ENCODE data around the gene ADGRB2.

ADGRB2 gene

DNA sequence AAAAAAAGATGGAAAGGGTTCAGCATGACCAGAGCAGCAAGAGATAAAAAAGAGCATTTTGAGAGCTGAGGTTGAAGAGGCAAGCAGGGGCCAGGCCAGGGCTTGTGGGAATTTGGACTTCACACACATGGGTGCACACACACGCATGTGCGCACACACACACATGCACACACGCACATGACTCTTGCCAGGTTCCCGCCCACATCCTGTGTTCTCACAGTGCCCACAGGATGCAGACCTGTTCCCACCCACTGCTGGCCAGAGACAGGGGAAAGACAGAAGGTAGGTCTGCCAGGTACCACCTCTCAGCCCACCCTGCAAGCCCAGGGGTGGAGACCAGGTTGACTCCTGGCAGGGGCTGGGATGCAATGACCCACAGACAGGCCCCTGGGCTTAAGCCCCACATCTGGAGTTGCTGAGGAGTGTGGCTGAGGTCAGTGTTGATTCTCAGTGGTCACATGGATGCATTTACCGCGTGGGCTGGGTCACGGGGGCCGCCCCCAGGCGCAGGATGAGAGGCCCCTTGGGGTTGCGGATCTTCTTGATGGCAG is 64.7 kb downstream of the ADGRB2 start:
- DNase-seq, result no peak

DNA sequence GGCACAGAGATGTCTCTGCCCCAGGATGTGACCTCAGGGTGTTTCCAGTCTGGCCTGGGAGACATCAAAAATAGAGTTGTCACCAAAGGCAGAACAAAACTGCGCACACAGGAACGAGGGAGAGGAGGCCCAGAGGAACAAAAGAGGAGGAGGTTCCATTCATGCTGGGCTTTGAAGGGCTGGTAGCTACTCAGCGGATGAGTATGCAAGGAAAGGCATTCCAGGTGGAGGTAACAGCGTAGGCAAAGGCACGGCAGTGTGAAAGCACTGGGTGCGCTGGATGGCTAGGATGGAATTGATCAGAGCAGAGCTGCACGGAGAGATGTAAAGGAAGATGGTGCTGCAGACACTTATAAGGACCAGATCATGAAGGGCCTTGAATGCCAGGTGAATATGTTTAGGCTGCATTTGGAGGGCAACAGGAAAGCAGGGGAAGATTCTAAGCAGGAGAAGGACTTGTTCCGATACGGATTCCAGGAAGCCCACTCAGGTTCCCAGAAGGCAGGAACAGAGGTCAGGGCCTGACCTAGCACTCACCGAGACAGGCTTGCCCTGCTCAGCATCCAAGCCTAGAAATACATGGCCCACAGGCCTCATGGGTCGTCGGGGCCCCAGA is 66.7 kb downstream of the ADGRB2 start:
- no peak for DNase-seq

DNA sequence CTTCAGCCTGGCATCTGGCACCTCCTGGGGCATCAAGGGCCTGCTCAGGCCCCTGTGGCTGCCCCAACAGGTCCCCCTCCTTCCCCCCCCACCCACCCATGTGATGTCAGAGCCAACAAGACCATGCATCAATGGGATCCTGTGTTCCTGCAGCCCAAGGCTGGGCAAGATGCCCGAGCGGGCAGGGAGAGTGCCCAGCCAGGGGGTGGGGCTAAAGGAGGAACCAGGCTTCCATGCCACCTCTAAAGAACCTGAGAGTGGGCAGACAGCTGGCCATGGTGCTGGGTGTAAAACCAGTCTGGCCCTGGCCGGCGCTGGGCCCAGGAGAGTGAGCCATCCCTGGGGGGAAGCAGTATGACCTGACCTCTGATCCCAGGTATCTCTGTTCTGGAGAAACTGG is 67.9 kb downstream of the ADGRB2 start:
- no peak for DNase-seq

DNA sequence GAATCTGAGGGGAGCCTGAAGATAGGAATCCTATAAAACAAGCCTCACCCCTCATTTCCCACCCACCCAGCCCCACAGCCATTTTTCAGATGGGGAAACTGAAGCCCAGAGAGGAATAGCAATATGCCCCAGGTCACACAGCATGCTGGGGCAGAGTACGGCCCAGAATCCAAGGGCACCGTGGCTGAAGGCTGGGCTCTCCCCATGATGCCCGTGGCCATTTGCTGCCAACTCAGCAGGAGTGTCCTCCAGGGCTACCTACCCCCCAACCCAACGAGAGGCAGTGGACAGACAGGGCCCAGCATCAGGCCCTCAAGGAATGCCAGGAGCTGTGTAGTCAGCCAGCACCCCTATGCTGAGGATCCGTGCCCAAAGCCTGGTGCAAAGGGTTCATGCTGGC is 68.8 kb downstream of the ADGRB2 start:
- no peak for DNase-seq

DNA sequence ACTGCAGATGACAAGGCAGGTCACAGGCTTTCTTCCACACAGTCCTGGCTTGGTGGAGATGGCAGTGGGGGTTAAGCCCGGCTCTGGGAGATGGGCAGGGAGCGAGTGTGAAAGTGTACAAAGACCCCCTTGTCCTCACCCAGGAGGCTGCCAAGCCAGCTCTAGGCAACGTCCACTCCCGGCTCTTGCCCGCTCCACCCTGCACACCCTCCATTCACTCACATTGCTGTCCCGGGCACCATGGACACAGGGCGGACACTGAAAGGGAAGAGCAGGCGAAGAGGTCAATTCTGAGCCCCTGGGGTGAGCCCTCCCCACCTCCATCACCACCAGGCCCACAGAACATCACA is 69.2 kb downstream of the ADGRB2 start:
- DNase-seq, result no peak

DNA sequence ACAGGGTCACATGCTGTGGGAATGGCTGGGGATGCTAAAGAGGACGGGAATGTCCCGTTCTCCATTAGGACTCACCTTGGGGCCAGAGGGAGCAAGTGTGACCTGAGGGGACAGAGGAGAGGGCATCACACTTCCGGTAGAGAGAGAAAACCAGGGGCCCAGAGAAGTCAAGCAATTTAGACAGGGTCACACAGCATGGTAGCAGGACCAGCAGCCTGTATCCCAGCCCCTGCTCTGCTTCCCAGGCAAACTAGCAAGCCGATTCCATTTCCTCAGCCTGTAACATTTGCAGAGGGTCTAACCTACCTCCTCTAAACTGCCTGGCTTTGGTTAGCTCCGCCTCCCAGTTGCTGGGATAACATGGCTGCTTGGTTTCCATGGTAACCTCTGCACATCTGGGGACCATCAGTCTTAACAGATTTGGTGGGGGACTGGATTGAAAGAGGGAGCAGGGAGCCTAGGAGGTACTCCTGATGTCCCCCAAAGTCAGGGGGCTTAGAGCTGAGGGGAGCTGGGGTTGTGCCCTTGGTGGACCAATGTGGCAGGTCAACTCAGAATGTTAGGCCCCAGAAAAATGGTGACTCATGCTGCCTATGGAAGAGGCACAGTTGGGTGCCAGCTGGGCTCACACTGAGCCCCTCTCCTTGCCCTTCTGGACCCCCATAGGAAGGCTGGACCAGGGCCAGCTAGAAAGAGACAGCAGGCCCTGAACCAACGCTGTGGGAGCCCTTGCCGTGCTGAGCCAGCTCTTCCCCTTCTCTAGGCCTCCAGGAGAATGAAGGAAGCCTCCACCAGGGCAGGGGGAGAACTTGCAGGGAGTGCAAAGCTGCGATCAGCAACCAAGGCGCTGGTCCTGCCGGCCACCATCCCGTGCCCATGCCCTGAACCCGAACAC is 69.8 kb downstream of the ADGRB2 start:
- DNase-seq, result no peak

DNA sequence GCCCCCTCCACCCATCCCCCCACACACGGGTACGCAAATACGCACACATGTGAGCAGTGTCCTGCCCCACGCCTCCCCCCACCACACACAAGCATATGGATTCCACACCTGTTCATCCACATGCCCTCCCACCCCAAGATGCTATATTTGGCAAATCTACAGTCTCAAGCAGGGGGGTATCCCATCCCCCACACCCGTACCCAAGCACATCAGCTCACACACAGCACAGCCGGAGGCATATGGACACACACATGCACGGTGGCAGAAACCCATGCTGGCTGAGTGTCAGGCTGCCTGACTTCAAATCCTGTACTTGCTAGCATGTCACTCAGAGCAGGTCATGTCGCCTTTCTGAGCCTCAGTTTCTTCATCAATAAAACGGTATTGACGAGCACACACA is 70.9 kb downstream of the ADGRB2 start:
- no peak for DNase-seq

DNA sequence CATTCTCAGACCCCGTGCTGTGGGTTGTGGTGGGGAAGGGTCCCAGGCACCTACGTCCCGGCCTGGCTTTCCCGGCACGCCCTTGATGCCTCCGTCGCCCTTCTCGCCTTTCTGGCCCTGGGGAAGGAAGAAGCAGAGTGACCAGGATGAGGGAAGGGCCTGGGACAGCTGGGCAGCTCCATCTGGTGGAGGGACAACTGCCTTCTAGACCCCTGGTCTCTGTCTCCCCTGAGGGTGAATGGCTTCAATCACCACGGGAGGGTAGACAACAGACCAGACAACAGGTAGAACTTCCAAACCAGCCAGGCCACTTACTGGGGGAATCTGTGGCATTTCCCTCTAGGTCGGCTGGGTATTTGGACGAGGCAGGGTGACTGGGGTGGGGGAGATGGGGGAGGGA is 72.2 kb downstream of the ADGRB2 start:
- no peak for DNase-seq

DNA sequence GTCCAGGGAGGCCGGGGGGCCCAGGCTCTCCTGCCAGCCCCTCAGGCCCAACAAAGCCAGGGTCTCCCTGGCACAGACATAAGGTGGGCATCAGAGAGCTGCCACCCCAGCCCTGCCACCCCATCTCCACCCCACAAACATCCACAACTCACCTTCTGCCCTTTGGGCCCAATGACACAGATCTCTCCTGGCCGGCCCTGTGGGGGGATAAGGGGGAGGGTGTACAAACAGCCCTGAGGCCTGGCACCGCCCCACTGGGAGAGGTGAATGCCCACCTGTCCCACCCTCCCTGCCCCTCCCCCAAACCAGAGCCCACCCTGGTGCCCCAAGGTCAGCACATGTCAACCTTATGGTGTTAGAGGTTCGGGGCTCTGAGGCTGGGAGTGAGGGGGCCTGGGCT is 72.7 kb downstream of the ADGRB2 start:
- DNase-seq, result no peak

DNA sequence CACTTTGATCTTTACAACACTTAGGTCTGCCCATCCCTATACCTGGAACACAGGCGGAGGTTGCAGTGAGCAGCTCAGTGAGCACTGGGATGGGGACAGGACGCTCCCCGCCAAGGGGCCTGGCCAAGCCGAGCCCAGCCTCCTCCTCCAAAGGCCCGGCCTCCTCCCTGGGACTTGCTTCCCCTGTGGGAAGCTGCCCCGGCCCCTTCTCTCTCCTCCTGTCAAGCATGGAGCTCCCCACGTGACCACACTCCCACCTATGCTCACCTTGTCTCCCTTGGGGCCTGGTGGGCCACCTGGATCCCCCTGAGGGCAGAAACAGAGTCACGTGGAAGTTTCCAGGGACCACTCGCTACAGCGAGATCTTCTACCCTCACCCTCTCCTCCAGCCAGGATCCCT is 73.2 kb downstream of the ADGRB2 start:
- DNase-seq, result no peak

DNA sequence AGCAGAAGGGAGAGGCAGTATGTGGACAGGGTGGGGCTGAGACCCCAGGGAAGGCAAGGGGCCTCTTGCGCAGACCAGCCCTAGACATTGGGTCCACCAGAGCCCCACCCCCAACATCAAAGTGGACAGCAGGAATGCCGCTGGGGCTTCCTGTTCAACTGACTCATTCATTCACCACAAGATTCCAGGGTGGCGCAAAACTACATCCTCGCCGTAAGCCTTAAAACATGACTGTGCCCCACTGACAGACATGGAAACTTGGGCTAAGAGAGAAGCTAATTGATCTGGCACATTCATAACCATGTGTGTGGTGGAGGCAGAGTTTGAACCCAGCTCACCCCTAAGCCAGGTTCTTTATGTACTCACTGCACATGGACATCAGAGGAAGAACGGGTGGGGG is 74.3 kb downstream of the ADGRB2 start:
- DNase-seq, result peak; percentile 98

DNA sequence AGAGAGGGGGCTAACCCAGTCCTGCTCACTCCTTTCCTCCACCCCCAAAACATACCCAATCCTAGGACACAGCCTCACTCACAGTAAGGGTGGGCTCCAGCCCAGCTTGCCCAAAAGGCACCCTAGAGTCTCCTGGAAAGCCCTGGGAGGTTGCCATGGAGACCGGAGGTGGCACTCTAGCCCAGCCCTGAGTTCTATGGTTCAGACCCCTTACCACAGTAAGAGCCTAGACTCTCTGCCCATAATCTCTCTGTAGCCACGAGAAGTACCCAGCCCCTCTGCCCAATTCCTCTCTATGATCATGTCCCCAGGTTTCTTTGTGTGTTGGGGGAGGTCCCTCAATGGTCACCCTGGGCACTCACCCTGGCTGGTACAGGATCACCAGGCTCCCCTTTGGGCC is 74.8 kb downstream of the ADGRB2 start:
- no peak for DNase-seq

DNA sequence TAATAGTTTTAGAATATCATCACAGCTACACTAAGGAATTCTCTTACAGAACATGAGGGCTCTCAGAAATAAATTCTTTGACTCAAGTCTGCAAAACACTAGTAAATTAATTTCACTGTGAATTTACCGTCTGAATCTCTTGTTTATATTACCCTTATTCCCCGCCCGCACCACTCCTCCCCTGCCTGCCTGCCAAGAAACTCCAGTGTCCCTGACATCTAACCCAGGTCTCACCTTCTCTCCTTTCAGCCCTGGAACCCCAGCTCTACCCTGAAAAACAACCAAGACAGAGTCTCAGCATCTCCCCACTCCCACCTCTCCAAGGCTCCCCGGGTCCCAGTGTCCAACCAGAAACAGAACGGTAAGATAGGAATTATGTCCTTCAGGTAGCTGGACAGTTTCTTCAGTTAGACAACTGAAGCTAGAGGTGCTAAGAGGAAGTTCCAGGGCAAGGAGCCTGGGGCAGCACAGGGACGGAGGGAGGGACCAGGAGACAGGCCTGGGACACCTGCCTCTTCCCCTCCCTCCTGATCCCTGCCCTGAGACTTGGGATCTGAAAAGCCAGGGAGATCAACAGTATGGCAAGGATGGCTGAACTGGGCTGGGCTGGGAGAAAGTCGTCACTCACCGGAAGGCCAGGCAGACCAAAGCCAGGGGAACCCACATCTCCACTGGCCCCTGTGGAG is 75.8 kb downstream of the ADGRB2 start:
- DNase-seq, result no peak

DNA sequence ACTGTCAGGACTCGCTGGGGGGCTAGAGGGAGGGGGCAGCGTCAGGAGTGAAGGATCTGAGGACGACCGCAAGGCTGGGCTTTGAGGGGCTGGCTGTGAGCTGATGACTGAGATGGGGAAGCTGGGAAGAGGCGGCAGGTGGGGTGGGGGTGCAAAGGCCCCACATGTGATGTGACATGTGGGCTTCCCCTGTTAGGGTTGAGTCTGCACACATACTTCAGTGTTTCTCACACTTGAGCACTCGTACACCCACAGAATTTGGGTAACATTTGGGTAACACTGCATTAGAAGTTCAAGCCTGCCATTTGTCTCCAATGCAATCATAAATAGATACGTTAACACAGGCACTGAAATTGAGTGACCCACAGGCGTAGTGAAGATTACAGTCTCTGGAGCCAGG is 76.5 kb downstream of the ADGRB2 start:
- DNase-seq, result no peak

DNA sequence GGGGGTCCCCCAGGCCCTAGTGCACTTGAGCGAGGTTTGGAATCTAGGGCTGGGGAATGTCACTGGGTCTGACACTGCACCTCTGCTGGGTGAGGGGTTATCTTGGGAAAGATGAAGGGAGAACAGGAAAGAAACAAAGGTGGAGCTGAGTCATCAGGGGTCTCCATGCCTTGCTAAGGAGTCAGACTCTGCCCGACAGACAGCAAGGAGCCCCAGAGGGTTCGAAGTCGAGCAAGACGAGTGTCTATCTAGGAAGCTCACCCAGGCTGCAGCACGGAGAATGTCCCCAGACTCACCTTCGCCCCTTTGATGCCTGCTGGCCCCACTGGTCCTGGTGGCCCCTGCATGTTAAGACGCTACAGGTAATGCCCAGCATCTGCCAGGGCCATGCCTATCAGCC is 78.3 kb downstream of the ADGRB2 start:
- DNase-seq, result no peak

DNA sequence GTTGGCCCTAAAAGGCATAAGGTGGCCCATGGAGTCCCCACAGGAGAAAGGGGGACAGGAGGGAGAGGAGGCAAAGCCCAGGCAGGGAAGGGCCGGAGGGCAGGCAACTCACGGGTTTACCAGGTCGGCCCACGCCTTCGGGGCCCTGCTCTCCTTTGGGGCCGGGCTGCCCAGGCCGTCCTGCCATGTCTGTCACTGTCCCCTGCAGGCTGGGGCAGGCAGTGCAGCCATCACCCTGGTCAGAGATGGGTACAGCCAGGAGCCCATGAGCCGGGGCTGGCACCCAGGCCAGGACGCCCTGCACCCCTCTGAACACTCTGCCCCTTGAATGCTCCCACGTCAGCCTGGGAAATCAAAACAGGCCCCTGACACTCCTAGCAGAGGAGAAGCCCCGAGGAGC is 80.1 kb downstream of the ADGRB2 start:
- DNase-seq, result no peak

DNA sequence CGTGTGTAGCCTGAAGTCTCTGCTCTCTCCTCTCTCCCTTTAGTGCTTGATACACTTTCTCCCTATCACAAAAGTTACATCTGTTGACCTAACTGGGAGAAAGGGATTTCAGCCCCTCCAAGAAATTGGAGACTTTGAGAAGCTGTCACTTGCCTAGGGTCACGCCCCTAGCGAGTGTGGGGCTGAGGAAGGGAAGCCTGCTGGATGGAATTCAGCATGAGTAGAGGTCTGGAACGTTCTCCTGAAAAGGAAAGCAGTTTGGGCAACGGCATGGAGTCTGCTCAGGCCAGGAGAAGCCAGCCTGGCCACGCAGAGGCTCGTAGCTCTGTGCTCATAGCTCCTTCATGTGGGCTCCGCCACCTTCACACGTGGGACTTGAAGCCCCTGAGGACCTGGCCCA is 82.7 kb downstream of the ADGRB2 start:
- DNase-seq, result no peak

DNA sequence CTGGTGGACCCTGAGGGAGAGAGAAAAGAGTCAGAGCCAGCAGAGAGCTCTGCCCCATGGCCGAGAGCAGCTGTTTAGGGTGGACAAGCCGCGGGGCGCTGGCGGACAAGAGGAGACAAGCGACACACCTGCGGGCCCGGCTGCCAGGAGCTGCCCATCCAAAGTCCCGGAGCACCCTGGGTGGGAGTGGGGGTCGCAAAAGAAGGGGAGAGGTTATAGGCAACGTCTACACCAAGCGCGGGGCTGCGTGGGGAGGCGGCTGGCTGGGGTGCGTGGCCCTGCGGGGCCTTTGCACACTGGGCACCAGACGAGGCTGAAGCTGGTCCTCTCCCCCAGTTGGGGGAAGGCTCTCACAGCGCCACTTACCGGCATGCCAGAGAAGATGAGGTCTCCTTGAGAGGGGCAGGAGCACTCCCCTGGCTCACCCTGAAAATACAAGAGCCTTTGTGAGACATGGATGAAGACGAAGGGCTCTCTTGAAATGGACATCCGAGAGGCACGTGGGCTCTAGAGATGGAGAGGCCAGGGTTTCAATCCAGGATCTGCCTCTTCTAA is 84.4 kb downstream of the ADGRB2 start:
- DNase-seq, result no peak

DNA sequence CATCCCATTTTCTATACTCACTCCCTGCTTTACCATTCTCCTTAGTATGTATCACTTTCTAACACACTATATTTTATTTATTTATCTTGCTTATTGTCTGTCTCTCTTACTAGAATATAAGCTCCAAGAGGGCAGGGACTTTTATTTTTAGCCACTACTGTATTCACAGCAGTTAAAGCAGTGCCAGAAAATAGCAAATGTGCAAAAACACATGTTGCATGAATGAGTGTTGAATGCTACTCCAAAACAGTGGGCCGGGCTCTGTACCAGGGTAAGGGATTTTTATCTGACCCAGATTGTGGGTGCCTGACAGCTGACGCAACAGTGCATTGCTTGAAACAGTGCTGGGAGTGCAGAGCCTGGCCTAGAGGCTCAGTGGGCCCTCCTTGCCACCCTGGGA is 85.0 kb downstream of the ADGRB2 start:
- no peak for DNase-seq

DNA sequence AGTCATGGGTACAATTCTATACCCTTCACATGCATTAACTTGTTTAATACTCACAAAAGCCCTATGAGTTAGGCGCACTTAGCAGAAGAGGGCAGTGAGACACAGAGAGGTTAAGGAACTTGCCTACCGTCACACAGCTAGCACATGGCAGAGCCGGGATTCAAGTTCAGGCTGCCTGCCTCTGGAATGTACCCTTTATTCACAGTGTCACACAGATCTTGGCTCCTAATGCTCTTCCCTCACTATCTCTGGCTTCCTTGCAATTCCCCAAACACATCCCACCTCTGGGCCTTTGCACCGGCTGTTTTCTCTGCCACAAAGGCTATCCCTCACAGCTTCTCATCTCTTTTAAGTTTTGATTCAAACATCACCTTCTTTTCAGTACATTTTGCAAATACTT is 85.5 kb downstream of the ADGRB2 start:
- no peak for DNase-seq

DNA sequence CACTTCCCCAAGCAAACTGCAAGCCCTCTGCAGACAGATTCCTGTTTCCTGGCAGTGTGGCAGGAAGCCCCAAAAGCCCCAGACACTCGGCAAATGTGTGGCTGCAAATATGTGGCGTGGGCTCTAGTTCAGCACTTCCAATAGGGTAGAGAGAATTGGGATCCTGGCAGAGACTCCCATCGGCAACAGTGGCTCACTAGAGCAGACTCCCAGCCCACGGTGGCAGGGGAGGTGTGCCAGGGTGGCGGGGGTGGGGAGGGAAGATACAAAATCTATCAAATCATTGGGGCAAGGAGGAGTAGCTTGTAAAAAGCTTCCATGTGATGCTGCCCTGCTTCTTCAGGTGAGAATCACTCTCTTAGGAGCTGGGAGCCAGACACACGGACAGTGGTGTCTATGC is 86.2 kb downstream of the ADGRB2 start:
- DNase-seq, result no peak

DNA sequence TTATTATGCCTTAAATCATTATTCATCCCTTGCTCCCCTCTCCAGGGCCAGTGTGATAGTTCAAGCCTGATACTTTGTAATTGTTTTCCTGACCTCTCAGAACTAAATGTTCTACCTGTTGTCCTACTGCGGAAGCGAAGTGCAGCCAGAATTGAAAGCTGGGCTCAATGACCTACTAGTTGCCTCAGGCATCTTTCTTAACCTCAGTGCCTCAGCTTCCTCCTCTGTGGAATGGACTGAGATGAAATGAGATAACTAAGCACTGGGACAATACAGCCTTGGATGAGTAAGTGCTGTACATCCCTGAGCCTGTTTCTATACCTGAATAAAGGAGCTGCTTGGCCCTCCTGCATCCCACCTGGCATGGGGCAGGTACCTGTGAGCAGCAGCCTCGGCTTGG is 86.7 kb downstream of the ADGRB2 start:
- no peak for DNase-seq
